ENCODE results near the gene ZNF423.

- TF ChIP-seq, protein P1, sequence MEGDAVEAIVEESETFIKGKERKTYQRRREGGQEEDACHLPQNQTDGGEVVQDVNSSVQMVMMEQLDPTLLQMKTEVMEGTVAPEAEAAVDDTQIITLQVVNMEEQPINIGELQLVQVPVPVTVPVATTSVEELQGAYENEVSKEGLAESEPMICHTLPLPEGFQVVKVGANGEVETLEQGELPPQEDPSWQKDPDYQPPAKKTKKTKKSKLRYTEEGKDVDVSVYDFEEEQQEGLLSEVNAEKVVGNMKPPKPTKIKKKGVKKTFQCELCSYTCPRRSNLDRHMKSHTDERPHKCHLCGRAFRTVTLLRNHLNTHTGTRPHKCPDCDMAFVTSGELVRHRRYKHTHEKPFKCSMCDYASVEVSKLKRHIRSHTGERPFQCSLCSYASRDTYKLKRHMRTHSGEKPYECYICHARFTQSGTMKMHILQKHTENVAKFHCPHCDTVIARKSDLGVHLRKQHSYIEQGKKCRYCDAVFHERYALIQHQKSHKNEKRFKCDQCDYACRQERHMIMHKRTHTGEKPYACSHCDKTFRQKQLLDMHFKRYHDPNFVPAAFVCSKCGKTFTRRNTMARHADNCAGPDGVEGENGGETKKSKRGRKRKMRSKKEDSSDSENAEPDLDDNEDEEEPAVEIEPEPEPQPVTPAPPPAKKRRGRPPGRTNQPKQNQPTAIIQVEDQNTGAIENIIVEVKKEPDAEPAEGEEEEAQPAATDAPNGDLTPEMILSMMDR (IDR thresholded peaks at IDR 0.05 in 2 of 3, conservative IDR thresholded peaks at IDR 0.05 in 1 of 3; ENCODE audit: insufficient read depth in 2 of 3, low read depth in 1 of 3, low read length in 3 of 3) = no peak
- TF ChIP-seq TCF7 (IDR thresholded peaks at IDR 0.05; ENCODE audit: borderline replicate concordance) = no peak
- TF ChIP-seq, protein P2, sequence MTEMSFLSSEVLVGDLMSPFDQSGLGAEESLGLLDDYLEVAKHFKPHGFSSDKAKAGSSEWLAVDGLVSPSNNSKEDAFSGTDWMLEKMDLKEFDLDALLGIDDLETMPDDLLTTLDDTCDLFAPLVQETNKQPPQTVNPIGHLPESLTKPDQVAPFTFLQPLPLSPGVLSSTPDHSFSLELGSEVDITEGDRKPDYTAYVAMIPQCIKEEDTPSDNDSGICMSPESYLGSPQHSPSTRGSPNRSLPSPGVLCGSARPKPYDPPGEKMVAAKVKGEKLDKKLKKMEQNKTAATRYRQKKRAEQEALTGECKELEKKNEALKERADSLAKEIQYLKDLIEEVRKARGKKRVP (CRISPR knock-in tag; IDR thresholded peaks at IDR 0.05) = no peak
- TF ChIP-seq, protein P3, sequence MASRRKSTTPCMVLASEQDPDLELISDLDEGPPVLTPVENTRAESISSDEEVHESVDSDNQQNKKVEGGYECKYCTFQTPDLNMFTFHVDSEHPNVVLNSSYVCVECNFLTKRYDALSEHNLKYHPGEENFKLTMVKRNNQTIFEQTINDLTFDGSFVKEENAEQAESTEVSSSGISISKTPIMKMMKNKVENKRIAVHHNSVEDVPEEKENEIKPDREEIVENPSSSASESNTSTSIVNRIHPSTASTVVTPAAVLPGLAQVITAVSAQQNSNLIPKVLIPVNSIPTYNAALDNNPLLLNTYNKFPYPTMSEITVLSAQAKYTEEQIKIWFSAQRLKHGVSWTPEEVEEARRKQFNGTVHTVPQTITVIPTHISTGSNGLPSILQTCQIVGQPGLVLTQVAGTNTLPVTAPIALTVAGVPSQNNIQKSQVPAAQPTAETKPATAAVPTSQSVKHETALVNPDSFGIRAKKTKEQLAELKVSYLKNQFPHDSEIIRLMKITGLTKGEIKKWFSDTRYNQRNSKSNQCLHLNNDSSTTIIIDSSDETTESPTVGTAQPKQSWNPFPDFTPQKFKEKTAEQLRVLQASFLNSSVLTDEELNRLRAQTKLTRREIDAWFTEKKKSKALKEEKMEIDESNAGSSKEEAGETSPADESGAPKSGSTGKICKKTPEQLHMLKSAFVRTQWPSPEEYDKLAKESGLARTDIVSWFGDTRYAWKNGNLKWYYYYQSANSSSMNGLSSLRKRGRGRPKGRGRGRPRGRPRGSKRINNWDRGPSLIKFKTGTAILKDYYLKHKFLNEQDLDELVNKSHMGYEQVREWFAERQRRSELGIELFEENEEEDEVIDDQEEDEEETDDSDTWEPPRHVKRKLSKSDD (conservative IDR thresholded peaks at IDR 0.05; ENCODE audit: low read length) = no peak
- no peak for TF ChIP-seq HIVEP1 (CRISPR knock-in tag; IDR thresholded peaks at IDR 0.05)
These were observed 331.0 kb downstream of the ZNF423 start for GRCh38 chr16:49524947-49525315.
